Thymus (tissue), 2 donors: ENCODE measurements around the gene TAPBP. TPM values are rescaled to one million over a fixed set of nuclear protein-coding genes. Genes with fewer than 3 reads are reported as not detected.

Experiments used
- polyA plus RNA-seq: library from polyadenylated mRNA; stranded (reverse); fragments of 200-250 nt; gene quantifications from one replicate; pipeline ENCODE4 v1.2.3, GENCODE V29; 2013
- total RNA-seq: library from RNA; stranded (reverse); fragments of 120-200 nt; gene quantifications from one replicate; pipeline ENCODE4 v1.2.4, GENCODE V29; 2013
- donor health status: healthy.

Gene TAPBP
- total and polyA plus RNA-seq, 2 donors: 37.7 to 57.0 TPM

Other genes with a start within 250 kb of the TAPBP start
- 700 TPM for gene HLA-DPA1, start 240.4 kb downstream of the TAPBP start, total RNA-seq
- 332 TPM for gene HLA-DPA1, start 240.4 kb downstream of the TAPBP start, polyA plus RNA-seq
- 306 TPM for gene HLA-DPB1, start 238.1 kb downstream of the TAPBP start, total RNA-seq
- 575 TPM for gene HLA-DPB1, start 238.1 kb downstream of the TAPBP start, polyA plus RNA-seq
- gene COL11A2, start 121.6 kb downstream of the TAPBP start, total RNA-seq: 2.1 TPM
- 5.5 TPM for gene COL11A2, start 121.6 kb downstream of the TAPBP start, polyA plus RNA-seq
- 19.4 TPM for gene RXRB, start 113.4 kb downstream of the TAPBP start, total RNA-seq
- gene RXRB, start 113.4 kb downstream of the TAPBP start, polyA plus RNA-seq: 60.7 TPM
- 32.1 TPM for gene SLC39A7, start 113.2 kb downstream of the TAPBP start, total RNA-seq
- 43.0 TPM for gene SLC39A7, start 113.2 kb downstream of the TAPBP start, polyA plus RNA-seq
- 31.3 TPM for gene HSD17B8, start 109.4 kb downstream of the TAPBP start, total RNA-seq
- gene HSD17B8, start 109.4 kb downstream of the TAPBP start, polyA plus RNA-seq: 15.7 TPM
- 35.0 TPM for gene RING1, start 105.6 kb downstream of the TAPBP start, total RNA-seq
- gene RING1, start 105.6 kb downstream of the TAPBP start, polyA plus RNA-seq: 62.6 TPM
- gene VPS52, start 42.2 kb downstream of the TAPBP start, total RNA-seq: 26.3 TPM
- 59.0 TPM for gene VPS52, start 42.2 kb downstream of the TAPBP start, polyA plus RNA-seq
- 5,201 TPM for gene RPS18, start 42.0 kb downstream of the TAPBP start, total RNA-seq
- 5,710 TPM for gene RPS18, start 42.0 kb downstream of the TAPBP start, polyA plus RNA-seq
- 9.0 TPM for gene B3GALT4, start 37.0 kb downstream of the TAPBP start, total RNA-seq
- gene B3GALT4, start 37.0 kb downstream of the TAPBP start, polyA plus RNA-seq: 14.9 TPM
- 48.6 TPM for gene WDR46, start 24.8 kb downstream of the TAPBP start, total RNA-seq
- gene WDR46, start 24.8 kb downstream of the TAPBP start, polyA plus RNA-seq: 68.6 TPM
- 92.8 TPM for gene PFDN6, start 24.5 kb downstream of the TAPBP start, total RNA-seq
- gene PFDN6, start 24.5 kb downstream of the TAPBP start, polyA plus RNA-seq: 171 TPM
- gene RGL2, start 15.1 kb downstream of the TAPBP start, total RNA-seq: 19.9 TPM
- gene RGL2, start 15.1 kb downstream of the TAPBP start, polyA plus RNA-seq: 120 TPM
- 10.3 TPM for gene ZBTB22, start 3.7 kb upstream of the TAPBP start, total RNA-seq
- gene ZBTB22, start 3.7 kb upstream of the TAPBP start, polyA plus RNA-seq: 15.5 TPM
- gene DAXX, start 8.9 kb upstream of the TAPBP start, total RNA-seq: 45.0 TPM
- 48.1 TPM for gene DAXX, start 8.9 kb upstream of the TAPBP start, polyA plus RNA-seq
- gene KIFC1, start 77.7 kb upstream of the TAPBP start, total RNA-seq: 34.3 TPM
- gene KIFC1, start 77.7 kb upstream of the TAPBP start, polyA plus RNA-seq: 5.5 TPM
- gene PHF1, start 96.9 kb upstream of the TAPBP start, total RNA-seq: 16.3 TPM
- 141 TPM for gene PHF1, start 96.9 kb upstream of the TAPBP start, polyA plus RNA-seq
- gene CUTA, start 104.0 kb upstream of the TAPBP start, total RNA-seq: 136 TPM
- 199 TPM for gene CUTA, start 104.0 kb upstream of the TAPBP start, polyA plus RNA-seq
- gene SYNGAP1, start 106.0 kb upstream of the TAPBP start, total RNA-seq: 3.0 TPM
- 26.7 TPM for gene SYNGAP1, start 106.0 kb upstream of the TAPBP start, polyA plus RNA-seq
- 5.7 TPM for gene ZBTB9, start 140.5 kb upstream of the TAPBP start, total RNA-seq
- gene ZBTB9, start 140.5 kb upstream of the TAPBP start, polyA plus RNA-seq: 9.0 TPM